Activated gamma-delta T cell (primary cell): ENCODE results near the gene PON3.
A peak's percentile ranks its signal among the peaks of the same experiment; 100 is the strongest.

ENCODE experiments used
- DNase-seq: peaks from one replicate; lab custom pipeline; 2025; lab: John Stamatoyannopoulos, UW

The PON3 gene

DNA sequence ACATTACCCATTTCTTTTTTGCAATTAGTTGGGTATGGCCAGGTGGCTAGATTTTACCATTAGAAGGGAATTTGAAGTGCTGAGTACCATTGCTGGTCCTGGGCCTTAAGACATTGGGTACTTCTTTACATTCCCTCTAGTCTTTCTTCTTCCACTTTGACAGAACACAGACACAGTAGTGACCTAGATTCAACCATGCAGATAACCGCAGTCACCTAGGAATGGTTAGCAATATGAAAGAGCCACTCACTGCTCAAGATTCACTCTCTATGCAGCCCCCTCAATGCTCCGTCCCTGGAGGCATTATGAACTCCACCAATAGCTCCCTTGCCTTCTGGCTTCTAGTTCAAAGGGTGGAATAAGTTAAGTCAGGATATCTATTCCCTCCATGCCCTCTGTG is 55.7 kb downstream of the PON3 start:
- DNase-seq = no peak

DNA sequence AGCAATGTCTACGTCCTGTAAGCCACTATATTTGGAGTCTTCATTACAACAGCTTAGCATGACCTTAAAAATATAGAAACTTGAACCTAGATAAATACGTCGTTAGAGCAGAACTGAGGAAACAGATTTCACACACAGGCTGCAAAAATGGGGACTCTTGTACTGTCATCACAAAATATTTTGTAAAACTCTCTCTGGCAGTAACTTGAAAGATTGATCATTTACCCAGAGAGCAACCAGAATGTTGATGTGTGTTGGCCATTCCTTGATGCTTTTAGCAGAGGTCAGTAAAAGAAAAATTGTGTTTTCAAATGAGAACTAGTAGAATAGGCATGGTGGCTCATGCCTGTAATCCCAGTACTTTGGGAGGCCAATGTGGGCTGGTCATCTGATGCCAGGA is 57.3 kb downstream of the PON3 start:
- DNase-seq = no peak

DNA sequence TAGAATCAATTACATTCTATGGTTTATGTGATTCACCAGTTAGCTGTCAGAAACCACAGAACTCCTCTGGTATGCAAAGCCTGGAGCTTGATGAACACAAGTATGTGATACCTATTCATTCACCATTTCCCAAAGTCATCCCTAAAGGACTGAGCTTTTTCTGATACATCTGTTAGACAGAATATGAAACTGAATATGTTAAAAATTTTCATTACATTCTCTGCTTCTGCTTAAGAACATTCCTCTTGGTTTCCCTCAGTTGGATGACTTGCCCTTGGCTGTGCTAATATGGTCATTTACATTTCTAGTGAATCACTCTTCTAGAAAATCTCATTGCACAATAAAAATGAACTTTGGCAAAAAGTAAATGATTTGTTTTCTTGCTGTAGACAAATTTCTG is 61.1 kb downstream of the PON3 start:
- DNase-seq = no peak

DNA sequence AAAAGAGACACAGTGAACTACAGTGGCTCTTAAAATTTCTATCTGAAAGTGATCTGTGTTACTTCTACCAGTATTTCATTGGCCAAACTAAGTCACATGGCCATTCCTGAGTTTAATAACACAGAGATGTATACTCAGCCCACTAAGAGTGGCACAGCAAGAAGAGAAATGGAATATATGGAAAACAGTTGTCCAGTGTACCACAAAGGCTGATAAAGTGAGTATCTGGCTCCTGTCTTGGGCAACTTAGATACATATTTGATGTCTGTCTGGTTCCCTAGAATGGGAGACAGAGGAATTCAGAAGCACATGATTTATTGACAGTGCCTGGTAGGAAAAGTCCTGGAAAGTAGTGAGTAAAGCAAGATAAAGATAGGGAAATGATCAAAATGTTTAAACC is 61.7 kb downstream of the PON3 start:
- DNase-seq = no peak

DNA sequence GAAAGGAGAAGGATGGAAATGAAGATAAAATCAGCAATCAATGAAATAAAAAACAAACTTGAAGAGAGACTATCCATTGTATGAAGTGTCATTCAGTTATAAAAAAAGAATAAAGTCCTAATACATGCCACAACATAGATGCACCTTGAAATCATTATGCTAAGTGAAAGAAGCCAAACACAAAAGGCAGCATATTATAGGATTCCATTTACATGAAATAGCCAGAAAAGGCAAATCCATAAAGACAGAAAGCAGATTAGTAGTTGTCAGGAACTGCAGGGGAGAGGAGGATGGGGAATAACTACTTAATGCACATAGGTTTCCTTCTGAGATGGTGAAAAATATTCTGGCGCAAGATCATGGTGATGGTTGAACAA is 65.2 kb downstream of the PON3 start:
- no peak for DNase-seq

DNA sequence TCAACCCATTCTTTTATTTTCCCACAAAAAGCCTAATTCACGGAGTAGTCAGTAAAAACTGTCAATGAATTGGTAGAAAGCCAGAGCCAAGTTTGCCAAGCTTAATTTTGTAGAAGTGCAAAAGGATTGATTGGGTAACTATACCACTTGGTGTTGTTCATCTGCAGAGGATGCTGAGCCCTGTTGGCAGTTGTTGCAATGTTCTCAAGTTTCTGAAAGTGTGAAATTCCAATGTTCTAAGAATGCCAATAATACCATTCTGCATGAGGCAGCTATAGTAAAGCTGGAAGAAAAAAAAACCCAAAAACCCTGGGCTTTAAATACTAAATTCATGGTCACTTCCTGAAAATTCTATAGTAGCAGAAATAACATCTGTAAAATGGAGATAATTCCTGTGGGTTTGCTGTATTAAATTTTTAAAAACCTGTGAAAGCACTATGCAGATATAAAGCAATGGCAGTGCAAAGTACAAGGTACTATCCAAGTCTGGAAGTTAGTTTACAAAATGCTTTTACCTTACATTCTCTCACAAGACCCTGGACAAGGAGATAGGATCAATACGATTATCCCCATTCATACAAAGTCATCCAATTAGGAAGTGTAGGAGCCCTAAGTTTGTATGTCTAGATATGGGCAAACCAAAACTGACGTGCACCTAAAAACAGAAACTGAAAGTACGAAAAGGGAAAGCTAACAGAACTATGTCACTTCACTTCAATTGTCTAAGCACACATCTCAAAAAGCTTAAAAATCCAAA is 65.8 kb downstream of the PON3 start:
- DNase-seq = no peak

DNA sequence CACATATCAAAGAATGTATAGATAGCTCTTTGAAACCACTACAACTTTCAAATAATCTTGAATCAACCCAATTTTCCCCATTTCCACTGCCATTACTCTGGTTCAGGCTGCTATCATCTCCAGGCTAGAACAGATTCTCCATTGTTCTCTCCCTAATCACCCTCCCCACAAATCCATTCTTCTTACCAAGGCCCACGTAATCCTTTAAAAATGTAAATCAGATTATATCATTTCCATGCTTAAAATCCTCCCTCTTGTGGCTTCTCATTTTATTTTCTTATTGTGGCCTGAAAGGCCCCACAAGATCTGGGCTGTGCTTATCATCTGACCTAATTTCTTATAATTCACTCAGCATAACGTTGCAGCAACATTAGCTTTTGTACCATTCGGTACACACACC is 68.8 kb downstream of the PON3 start:
- no peak for DNase-seq

DNA sequence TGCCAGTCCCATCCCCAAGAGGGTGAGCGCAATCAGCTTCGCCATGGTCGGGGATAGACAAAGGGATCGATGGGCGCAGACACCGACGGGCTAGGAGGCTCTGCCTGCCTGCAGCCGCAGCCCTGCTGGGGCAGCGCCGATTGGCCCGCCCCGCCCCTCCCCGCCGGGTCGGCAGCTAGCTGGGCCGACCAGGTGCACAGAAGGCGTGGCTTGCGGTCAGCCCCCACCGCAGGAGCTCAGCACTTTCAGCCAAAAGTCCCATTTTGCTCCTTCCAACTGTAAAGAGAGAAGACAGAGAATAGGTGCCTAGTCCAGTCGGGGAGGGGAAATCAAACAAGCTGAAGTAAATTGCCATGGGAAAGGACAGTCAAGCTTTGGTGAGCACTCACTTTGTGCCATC is 71.7 kb downstream of the PON3 start, which contains the start of gene PON1:
Gene PON1, minus strand, starts transcription at position 102 of the 400 bp plus-strand sequence. Its CDS starts 57 bp downstream, at position 45.
- peak; percentile 9 for DNase-seq

DNA sequence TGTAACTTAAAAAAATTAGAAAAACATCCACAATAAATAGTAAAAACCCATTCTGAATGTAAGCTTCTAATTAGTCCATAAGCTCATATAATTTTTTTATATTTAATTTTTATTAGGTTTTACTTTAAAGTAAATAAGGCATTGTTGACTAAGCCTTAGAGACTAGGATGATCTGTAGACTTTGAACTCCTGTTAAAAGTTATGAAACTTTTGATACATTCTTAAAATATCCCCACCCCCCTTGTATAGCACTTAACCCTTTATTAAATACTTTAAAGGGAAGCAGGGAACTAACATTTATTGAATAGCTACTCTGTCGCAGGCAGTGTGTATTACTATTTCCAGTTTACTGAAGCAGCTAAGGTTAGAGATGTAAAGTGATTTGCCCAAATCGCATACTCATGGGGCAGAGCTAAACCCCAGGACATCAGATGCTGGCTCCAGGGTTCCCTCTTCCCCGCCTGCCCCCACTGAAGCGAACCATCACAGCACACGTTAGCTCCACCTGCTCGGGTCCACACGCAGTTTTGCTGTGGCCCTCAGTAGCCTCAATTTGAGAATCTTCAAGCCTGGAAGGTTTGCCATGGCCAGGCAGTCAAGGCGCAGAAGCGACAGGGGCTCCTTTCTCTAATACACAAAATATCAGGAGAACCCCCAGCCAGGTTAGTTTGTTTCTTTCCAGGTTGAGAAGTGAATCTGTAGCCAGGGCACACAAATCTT is 72.6 kb downstream of the PON3 start:
- DNase-seq = no peak

DNA sequence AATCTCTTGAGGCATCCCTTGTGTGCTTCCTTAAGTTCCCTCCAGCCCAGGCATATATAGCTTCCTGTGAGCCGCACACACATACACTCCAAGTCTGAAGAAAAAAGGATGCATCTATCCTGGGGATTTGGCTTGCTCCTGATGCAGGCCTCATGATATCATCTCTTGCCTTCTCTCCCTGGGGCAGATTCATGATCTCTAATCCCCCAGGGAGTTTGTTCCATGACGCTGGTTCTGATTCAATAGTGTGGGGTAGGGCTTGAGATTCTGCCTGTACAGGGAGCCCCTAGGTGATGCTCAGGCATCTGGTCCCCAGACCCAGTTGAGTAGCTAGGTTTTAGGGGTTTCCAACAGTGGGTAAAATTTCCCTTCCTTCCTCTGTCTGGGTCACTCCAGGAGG is 73.3 kb downstream of the PON3 start:
- no peak for DNase-seq

DNA sequence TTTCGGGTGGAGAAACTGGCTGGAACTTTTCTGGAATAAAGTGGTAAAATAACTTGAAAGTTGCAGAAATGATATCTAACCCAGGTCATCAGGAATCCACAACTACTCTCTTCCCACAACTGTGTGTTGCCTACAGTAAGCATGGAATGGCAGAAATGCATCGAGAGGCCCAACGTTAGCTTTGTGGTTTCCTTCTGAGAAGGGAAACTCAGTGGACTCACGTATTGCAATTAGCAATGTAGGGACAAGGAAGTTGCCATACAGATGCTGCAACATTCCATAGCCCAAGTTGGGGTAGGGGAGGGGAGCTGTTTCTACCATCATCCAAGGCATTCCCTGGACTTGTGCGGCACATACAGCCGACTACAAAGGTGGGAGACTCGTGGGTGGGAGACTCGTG is 73.8 kb downstream of the PON3 start:
- no peak for DNase-seq

DNA sequence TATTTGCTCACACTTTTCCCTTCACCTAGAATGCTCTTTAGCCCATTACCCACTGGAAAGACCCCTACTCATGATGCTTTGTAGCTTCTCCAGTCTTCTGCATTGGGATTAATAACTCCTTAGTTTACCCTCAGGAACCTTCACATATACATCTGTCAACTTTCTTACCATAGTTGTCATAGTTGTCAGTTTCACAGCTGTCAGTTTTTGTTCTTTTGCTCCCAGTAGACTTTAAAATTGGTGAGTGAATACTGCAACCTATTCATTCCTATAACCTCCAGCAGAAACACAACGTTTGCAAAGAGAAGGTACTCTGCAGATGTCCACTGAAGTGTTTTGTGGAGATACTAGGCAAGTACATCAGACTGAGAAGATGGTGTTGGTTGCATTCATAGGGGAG is 74.5 kb downstream of the PON3 start:
- DNase-seq = no peak

DNA sequence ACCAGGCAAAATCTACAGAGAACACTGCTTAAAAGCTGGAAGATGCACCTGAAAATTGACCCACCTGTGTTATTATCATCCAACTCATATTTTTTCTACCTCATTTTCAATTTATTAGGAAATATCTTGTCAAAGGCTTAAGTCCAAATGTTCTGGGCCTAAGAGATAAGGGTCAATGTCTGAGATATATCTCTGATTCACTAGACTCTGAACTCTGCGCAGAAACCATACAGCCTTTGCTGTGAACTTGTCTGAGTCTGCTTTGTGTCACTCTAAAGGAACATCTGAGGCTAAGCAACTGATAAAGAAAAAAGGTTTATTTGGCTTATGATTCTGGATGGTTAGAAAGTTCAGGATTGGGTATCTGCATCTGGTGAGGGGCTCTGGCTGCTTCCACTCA is 75.5 kb downstream of the PON3 start:
- no peak for DNase-seq

DNA sequence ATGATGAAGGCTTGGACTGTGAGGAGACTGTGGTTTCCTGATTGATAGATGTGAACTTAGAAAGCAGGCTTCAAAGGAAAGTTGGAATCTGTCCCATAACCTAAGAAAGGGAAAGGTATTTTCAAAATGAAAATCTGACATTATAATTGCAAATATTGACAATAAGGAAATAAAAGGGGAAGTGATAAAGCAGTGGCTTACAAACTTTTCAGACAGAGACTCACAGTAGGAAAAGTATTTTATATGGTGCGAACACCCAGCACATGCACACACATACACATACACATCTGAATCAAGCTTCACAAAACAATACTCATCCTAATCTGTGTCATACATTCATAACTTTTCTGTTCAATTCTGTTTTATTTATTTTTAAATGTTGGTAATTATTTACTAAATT is 76.6 kb downstream of the PON3 start:
- no peak for DNase-seq

DNA sequence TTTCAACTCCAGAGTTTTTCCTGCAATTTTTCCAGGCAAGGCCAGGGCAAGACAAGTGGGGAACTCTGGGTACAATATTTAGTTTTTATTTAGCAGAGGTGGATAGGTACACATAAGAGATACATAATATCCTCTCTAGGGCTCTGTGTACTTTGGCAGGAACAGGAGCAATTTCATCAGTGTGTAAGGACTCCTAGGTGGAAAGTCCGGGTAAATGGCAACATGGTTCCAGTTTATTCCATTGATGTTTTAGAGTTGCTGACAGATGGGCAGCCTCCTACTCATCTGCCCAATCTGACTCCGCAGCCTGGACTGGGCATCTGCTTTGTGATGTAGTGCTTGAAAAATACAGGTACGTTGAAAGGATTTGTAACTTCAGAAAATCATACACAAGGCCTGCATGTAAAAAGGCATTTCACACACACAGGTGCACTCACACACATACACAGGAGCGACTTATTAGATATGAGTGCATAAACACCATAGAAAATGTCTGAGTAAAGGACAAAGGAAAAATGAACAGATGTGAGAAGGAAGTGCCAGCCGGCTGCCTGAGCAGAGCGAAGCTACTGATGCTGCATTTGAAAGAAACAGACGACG is 77.6 kb downstream of the PON3 start:
- DNase-seq = no peak

DNA sequence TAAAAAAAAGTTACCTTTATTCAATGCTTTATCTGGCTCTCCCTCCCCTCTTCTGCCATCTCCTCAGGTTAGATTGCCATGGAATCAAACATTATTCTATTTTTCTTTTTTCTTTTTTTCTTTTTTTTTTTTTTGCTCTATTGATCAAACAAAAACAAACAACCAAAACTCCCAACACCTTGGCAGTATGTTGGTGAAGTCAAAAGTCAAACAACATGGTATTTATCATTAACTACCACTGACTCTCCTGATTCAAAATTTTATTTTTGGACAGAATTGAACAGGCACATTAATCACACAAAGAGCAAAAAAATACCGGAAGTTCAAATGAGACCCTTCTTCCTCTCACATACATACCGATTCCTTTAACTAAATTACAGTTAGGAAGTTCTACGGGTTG is 78.2 kb downstream of the PON3 start:
- DNase-seq = no peak

DNA sequence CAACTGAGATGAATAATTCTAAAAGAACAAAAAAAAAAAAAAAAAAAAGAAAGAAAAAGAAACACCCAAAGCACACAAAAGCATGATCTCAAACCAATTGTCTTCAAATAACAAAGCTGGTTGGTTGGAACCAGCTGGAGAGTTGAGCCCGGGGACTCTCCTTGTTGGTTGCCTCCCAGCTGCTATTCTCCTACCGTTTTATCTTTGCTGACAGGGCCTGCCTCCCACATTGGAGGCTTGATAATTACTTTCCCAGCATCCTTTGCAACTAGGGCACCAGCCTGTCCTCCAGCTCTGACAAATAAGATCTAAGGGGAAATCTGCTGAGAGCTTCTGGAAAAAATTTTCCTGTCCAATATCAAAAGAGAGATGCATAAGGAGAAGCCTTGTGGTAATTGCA is 78.6 kb downstream of the PON3 start:
- DNase-seq = no peak

DNA sequence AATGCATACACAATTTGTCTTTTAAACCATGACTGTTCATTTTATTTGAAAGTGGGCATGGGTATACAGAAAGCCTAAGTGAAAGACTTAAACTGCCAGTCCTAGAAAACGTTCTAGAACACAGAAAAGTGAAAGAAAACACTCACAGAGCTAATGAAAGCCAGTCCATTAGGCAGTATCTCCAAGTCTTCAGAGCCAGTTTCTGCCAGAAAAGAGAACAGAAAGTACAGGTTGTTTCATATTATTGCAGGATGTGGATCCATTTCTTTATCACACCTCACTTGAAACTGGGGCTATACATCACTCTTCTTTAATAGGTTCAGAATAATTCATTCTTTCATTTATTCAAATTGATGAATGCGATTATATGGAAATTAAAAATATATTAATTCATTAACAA is 79.6 kb downstream of the PON3 start:
- no peak for DNase-seq

DNA sequence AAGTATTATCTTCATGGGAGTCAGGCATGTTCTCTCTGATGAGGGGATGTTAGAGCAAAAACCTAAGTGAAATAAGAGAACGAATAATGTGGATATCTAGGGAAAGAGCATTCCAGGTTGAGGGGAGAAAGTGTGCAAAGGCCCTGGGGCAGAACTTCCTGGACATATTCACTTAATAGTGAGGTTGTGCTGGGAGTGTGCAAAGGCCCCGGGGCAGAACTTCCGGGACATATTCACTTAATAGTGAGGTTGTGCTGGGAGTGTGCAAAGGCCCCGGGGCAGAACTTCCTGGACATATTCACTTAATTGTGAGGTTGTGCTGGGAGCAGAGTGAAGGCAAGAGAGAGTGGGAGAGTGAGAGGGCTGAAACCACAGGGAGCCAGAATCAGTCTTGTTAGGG is 83.6 kb downstream of the PON3 start:
- no peak for DNase-seq

DNA sequence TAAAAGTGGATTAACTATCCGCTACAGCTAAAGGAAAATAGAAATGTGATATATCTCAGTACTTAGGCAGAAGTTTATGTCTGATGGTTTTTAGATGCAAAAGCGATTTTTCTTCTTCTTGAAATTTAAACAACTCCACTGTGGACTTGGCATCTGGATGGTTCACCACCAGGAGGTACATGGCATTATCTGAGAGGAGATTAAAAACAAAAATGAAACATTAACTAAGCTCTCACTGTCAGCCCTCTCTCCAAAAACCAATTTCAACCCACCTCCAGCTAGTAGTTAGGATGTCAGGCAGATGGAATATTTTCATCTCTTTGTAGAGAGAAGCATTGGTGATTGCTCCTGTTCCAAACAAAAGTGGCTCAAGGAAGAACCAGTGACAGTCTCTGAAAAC is 84.8 kb downstream of the PON3 start:
- DNase-seq = no peak

DNA sequence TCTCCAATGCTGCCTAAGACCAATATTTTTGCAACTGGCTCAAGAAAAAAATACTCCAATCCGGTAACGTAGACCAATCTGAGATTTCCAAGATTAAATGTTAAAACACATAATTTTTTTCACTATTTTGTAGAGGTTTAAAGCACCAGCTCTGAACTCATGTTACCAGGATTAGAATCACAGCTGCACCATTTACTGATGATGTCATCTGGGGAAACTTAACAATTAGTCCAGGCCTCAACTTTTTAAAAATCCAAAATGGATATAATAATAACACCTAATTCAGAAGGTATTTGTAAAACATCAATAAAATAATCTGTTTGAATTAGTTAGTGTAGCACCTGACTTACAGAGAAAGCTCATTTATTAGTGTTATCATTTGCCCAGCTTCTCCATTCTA is 86.2 kb downstream of the PON3 start:
- no peak for DNase-seq
